HepG2 (cell line): ENCODE data around the gene ADSL. TPM values are rescaled to one million over a fixed set of nuclear protein-coding genes. Genes with fewer than 3 reads are reported as not detected.

Experiments used
- CAMTA2 ChIP-seq: sonication (generic); formaldehyde crosslinking; IDR thresholded peaks from 2 replicates; pipeline ENCODE4 v1.4.0; 2020; ENCODE audit warnings: mild to moderate bottlenecking, missing genetic modification reagents, borderline replicate concordance
- CSRNP2 ChIP-seq: sonication (generic); formaldehyde crosslinking; conservative IDR thresholded peaks from 2 replicates; pipeline ENCODE4 v1.8.0; 2022; ENCODE audit warnings: low read depth, missing genetic modification reagents
- ZNF407 ChIP-seq: sonication (generic); formaldehyde crosslinking; IDR thresholded peaks from one replicate; pipeline ENCODE4 v1.5.1; 2020; ENCODE audit warnings: mild to moderate bottlenecking, missing genetic modification reagents; ENCODE audit errors: not compliant biosample characterization
- polyA plus RNA-seq, 8 experiments: library from polyadenylated mRNA; depleted of rRNA in 3 of 8; stranded (reverse) in 7 of 8; unstranded in 1 of 8; fragments of >200 nt; fragmentation: Illumina TruSeq in 4 of 8; extraction: Trizol in 4 of 8; gene quantifications; 2 replicates each; pipeline versions ENCODE4 v1.2.1 to v1.2.3, GENCODE V29; 2011 to 2016; ENCODE audit warnings: low read depth in 4 of 8, missing spikeins in 1 of 8, mixed read lengths in 1 of 8; ENCODE audit not compliant: insufficient read depth in 1 of 8
- total RNA-seq, 5 experiments: library from RNA; depleted of rRNA; stranded (reverse); fragments of >200 nt; fragmentation: Illumina TruSeq; extraction: Trizol; gene quantifications; 2 replicates each; pipeline ENCODE4 v1.2.3, GENCODE V29; 2016; ENCODE audit warnings: low read depth in 1 of 5

Gene ADSL
- total and polyA plus RNA-seq, 2 of the 13 experiments (the other 11 are each of a cell fraction or from before 2014, with no cell fraction given): 123 to 174 TPM

- TF ChIP-seq CSRNP2 (CRISPR knock-in tag) (no peak), CAMTA2 (no peak), ZNF407 (CRISPR knock-in tag) (no peak)
These were observed 21.7 kb downstream of the ADSL start (continued) for GRCh38 chr22:40368016-40368415.
